ENCODE results near the gene LIMS3. TPM values are rescaled to one million over a fixed set of nuclear protein-coding genes. Genes with fewer than 3 reads are reported as not detected.
"Not testable (repeated sequence)": the region's sequence is repeated elsewhere in the genome, so short reads cannot be mapped to it uniquely, and the experiment has no call there.

The LIMS3 gene
- total RNA-seq, 3 donors from 2014 or later, result 0.90 to 2.8 (median 1.6) TPM

DNA sequence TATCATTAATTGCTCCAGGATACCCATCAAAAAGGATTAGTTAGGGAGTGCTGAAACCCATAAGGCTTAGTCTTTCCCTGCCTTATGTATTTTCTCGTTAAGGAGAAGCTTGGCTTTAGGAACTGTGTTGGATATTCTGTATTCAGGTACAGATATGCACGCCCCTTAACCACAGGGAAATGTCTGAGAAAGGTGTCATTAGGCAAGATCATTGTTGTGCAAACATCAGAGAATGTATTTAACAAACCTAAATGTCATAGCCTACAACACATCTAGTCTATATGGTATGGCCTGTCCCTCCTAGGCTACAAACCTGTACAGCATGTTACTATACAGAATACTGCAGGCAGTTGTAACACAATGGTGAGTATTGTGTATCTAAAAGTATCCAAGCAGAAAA lies 10.1 kb downstream of the LIMS3 start:
- H3K9me3 ChIP-seq; H3K4me1 ChIP-seq (ENCODE audit: low read depth); ATAC-seq; intact Hi-C loops (cut with DNase I, micrococcal nuclease); DNase-seq; H3K4me3 ChIP-seq; H3K36me3 ChIP-seq (ENCODE audit: low read depth): not testable (repeated sequence)

DNA sequence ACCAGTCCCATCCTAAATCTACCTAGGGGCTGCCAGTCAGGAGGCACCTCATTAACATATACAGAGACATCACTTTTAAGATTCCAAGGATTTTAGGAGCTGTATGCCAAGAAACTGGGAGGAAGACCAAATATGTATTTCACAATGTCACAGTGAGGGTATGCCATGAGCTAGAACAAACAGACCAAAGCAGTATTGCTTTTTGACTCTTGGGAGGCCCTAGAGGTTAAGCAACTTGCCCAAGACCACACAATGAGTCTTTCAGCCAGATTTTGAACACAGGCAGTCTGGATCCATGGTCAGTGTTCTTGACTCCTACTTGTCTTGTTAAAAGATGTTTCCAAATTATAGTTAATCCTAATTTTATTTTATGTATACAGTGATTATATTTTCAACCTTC lies 12.3 kb downstream of the LIMS3 start:
- H3K4me3 ChIP-seq; ATAC-seq; H3K9me3 ChIP-seq; H3K36me3 ChIP-seq (ENCODE audit: low read depth); H3K4me1 ChIP-seq (ENCODE audit: low read depth); intact Hi-C loops (cut with DNase I, micrococcal nuclease); DNase-seq: not testable (repeated sequence)

DNA sequence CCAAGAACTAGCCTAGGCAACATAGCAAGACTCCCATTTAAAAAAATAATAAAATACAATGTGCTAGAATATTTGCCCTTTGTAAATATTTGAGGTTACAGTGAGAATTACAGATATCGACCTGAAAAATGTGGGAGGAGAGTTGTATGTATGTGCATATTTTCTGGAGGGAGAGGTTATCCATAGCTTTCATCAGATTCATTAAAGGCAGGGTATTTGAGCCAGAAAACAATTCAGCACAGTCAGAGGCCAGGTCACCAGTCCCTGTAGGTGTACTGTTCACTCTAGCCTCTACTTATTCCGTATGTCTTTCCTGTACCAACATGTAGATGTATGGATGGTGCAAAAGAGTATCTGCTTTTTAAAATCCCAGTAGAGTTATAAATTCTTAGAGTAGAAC lies 15.4 kb downstream of the LIMS3 start:
- not testable (repeated sequence) for ATAC-seq

DNA sequence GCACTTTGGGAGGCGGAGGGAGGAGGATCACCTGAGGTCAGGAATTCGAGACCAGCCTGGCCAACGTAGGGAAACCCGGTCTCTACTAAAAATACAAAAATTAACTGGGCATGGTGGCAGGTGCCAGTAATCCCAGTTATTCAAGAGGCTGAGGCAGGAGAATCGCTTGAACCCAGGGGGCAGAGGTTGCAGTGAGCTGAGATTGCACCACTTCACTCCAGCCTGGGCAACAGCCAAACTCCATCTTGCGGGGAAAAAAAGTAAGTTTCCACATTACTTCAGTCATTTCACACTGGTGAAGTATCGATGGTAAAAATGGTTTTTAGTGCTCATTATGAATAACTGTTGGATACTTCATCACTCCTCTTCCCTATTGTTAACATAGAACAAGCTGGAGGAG lies 16.1 kb downstream of the LIMS3 start:
- H3K4me1 ChIP-seq (ENCODE audit: low read depth); H3K9me3 ChIP-seq; H3K36me3 ChIP-seq (ENCODE audit: low read depth); H3K4me3 ChIP-seq; DNase-seq; ATAC-seq; intact Hi-C loops (cut with DNase I, micrococcal nuclease): not testable (repeated sequence)

More for the DNA sequence above, 15.4 kb downstream of the LIMS3 start:
- H3K4me3 ChIP-seq; H3K9me3 ChIP-seq; intact Hi-C loops (cut with DNase I, micrococcal nuclease); DNase-seq; H3K4me1 ChIP-seq (ENCODE audit: low read depth); H3K36me3 ChIP-seq (ENCODE audit: low read depth): not testable (repeated sequence)

DNA sequence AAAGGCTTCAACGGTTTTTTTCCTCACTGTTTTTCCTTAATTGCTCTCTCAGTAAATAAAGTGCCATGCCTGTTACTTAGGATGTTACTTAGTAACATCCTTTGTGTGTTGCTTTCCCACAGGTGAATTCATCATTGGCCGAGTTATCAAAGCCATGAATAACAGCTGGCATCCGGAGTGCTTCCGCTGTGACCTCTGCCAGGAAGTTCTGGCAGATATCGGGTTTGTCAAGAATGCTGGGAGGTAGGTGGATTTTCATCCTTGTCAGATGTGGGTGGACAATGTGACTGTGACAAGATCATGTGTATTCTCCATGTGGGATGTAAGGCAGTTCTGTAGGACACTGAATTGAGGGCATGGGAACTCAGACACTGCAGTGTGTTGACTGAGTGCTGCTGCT lies 17.3 kb downstream of the LIMS3 start:
- H3K4me3 ChIP-seq; DNase-seq; intact Hi-C loops (cut with DNase I, micrococcal nuclease); H3K4me1 ChIP-seq (ENCODE audit: low read depth); H3K9me3 ChIP-seq; H3K36me3 ChIP-seq (ENCODE audit: low read depth): not testable (repeated sequence)
- peak; percentile 90 for ATAC-seq

DNA sequence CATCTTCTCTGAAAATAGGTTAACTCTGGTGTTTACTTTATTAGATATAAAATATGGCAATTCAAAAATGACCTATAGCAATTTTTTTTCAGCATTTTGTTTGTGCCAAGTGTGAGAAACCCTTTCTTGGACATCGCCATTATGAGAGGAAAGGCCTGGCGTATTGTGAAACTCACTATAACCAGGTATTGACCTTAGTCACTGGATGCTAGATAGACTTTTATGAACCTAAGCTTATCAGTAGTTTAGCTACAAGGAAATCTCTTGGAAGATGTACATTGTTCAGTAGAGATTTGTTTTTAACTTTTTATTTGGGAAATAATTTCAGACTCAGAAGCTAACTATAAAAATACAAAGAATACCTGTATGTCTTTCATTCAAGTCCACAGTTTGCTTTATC lies 21.7 kb downstream of the LIMS3 start:
- peak; percentile 65 for ATAC-seq
- DNase-seq; intact Hi-C loops (cut with DNase I, micrococcal nuclease); H3K4me3 ChIP-seq; H3K36me3 ChIP-seq (ENCODE audit: low read depth); H3K4me1 ChIP-seq (ENCODE audit: low read depth); H3K9me3 ChIP-seq: not testable (repeated sequence)

DNA sequence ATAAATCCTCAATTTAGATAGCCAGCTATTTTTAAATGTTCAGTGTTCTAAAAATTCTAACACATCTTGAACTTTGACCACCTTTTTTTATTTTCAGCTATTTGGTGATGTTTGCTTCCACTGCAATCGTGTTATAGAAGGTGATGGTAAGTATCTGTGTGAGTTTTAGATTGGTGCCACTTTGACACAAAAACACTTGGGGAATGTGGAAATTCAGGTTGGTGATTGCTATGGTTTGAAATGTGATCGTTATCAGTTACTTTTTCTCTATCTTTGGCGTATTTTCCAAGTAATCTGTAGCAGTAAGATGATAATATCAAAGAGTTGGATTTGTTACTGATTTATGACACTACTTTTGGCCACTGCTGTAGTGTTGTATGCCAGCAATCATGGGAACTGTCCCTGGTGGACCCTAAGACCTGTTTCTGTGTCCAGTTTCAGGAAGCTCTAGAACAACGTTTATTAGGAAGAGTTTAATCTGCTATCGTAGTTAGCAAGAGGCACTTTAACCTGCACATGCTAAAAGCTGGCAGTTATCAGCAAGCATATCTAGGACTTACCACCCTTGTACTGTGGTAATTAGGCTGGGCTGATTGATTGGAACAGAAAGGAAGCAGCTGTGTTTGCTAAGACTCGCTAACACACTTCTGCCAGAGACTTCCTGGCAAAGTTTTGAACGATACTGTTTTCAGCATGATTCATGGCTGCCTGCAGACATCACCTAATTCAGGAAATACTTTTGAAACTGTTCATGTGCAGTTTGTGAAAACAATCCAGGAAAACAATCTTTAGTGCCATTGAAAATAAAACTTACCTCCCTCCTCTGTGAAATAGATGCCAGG lies 23.3 kb downstream of the LIMS3 start:
- H3K36me3 ChIP-seq (ENCODE audit: low read depth); intact Hi-C loops (cut with DNase I, micrococcal nuclease); H3K4me3 ChIP-seq; DNase-seq; H3K9me3 ChIP-seq; H3K4me1 ChIP-seq (ENCODE audit: low read depth): not testable (repeated sequence)
- ATAC-seq, result peak; percentile 93

DNA sequence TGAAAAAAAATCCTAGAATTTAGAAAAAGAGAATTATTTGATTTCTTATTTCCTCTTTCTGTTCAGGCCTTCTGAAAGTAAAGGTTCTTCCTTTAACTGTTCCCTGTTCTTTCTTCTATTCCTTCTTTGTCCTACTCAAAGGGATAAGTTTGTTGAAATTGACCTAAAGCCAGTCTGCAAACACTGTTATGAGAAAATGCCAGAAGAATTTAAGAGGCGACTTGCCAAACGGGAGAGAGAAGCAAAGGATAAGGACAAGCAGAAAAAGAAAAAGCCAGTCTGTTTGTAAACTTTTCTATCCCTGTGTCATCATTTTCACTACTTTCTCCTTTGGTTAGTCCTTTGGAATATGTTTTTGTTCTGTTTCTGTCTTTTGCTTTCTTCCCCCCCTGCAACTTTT lies 26.0 kb downstream of the LIMS3 start:
- intact Hi-C loops (cut with DNase I, micrococcal nuclease); DNase-seq; H3K9me3 ChIP-seq; ATAC-seq; H3K4me1 ChIP-seq (ENCODE audit: low read depth); H3K4me3 ChIP-seq; H3K36me3 ChIP-seq (ENCODE audit: low read depth): not testable (repeated sequence)

DNA sequence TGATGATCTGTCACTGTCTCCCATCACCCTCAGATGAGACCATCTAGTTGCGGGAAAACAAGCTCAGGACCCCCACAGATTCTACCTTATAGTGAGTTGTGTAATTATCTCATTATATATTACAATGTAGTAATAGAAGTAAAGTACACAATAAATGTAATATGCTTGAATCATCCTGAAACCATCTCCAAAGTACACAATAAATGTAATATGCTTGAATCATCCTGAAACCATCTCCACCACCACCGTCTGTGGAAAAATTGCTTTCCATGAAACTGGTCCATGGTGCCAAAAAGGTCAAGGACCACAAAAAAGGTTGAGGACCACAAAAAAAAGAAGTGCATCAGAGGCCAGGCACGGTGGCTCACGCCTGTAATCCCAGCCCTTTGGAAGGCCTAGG lies 29.3 kb downstream of the LIMS3 start:
- H3K9me3 ChIP-seq; H3K4me3 ChIP-seq; ATAC-seq; H3K36me3 ChIP-seq (ENCODE audit: low read depth); H3K4me1 ChIP-seq (ENCODE audit: low read depth); DNase-seq; intact Hi-C loops (cut with DNase I, micrococcal nuclease): not testable (repeated sequence)

DNA sequence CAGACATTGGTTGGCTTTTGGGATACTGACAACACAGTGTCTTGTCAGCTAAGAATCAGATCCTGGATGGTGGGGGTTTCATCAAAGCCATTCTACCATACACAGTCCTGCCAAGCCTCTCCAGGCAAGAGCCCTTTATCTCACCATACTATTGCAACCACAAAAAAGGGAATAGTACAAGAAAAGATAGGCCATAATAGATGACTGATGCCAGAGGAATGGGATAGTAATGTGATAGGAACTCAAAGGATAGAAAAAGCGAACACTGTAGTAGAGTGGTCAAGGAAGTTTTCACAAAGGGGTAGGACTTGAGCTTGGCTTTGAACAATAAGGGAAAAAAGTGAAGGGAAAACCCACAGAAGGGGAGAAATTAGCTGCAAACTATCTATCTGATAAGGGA lies 30.7 kb downstream of the LIMS3 start:
- intact Hi-C loops (cut with DNase I, micrococcal nuclease); H3K36me3 ChIP-seq (ENCODE audit: low read depth); DNase-seq; ATAC-seq; H3K4me3 ChIP-seq; H3K4me1 ChIP-seq (ENCODE audit: low read depth); H3K9me3 ChIP-seq: not testable (repeated sequence)

DNA sequence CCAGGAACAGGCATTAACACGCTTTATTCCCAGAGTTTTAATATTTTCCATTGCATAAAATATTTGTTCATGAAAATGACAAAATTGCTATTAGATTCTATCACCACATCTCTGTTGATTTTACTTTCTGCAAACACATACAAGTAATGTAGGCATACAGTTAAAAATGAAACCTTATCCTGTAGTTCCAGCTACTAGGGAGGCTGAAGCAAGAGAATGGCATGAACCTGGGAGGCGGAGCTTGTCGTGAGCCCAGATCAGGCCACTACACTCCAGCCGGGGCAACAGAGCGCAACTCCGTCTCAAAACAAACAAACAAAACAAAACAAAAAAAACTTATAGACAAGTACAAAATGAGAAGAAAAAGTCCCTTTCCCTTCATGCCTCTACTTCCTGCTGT lies 38.0 kb downstream of the LIMS3 start:
- intact Hi-C loops (cut with DNase I, micrococcal nuclease); H3K9me3 ChIP-seq; ATAC-seq; H3K4me3 ChIP-seq; H3K36me3 ChIP-seq (ENCODE audit: low read depth); H3K4me1 ChIP-seq (ENCODE audit: low read depth); DNase-seq: not testable (repeated sequence)

DNA sequence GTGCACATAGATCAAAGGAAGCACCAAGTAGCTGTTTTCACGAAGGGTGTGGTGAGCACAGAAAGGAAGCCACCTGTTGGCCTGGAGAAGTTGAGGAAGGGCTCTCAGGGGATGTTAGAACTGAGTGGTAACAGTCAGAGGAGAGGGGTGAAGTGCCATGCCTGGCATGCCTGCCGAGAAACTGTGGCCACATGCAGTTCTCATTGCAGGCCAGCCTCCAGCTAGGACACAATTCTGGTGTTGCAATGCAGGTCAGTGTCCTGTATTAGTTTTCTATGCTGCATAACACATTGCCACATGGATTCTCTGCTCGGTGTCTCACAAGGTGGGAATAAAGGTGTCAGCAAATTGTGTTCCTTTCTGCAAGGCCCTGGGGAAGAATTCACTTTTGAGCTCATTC lies 46.9 kb downstream of the LIMS3 start:
- intact Hi-C loops (cut with DNase I, micrococcal nuclease); H3K4me3 ChIP-seq; ATAC-seq; H3K4me1 ChIP-seq (ENCODE audit: low read depth); H3K36me3 ChIP-seq (ENCODE audit: low read depth); H3K9me3 ChIP-seq; DNase-seq: not testable (repeated sequence)

DNA sequence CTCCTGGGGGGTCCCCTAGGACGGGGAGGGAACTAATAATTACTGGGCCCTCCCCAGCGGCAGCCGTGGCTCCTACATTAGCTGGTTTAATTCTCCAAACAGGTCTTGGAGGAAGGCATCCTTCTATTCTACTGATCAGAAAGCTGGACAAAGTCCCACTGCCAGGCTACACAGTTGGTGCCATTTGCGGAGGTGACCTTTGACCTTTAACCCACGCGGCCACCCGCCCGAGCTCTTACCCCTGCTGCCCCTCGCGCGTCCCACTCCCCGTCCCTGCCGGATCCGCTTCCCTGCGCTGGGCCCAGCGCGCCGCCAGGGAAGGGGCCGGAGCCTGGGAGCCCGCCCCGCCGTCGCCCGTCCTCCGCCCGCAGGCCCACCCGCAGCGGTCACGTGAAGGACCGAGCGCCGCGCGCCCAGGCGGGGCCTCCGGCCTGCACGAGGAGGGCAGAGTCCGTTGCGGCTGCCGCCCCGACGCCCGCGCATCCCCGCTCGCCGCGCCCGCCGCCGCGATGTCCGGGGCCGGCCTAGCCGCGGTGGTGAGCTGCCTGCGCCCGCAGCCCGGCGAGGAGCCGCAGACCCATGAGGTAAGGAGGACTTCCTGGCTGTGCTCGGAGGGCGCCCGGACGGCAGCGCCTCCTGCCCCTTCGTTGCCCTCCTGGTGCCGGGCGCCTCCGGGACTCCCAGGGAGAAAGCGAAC lies 48.9 kb downstream of the LIMS3 start:
- peak; percentile 68 for ATAC-seq
- H3K36me3 ChIP-seq (ENCODE audit: low read depth); H3K9me3 ChIP-seq; DNase-seq; H3K4me1 ChIP-seq (ENCODE audit: low read depth); intact Hi-C loops (cut with DNase I, micrococcal nuclease); H3K4me3 ChIP-seq: not testable (repeated sequence)

DNA sequence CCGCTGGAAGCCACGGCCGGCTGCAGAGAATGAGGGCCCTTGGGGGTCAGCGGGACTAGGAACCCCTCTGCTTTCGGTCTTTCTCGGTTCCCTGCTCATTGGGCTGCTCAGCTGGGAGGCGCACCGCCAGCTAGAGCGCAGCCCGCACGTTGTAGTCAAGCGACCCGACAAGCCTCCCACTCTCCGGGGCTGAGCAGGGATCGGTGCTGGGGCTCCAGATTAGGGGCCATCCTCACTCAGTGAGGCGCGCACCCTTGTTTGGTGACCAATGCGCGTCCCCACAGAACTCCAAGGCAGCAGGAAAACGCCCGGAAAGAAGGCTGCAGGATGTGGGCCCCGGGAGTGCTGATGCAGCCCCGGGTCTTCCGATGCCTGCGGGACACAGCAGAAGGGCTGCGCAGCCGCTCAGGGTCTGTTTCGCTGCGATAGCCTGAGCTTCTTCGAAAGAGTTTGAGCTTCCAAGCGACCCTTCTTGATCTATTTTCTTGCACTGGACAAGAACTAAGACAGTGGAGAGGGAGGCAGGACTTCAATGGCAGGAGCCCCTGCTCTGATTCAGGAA lies 49.6 kb downstream of the LIMS3 start:
- intact Hi-C loops (cut with DNase I, micrococcal nuclease); DNase-seq; H3K9me3 ChIP-seq; H3K4me3 ChIP-seq; H3K36me3 ChIP-seq (ENCODE audit: low read depth); H3K4me1 ChIP-seq (ENCODE audit: low read depth); ATAC-seq: not testable (repeated sequence)

All from mucosa of descending colon (tissue), 3 donors.